Neural cell (in vitro differentiated cells): ENCODE results near the gene ERGIC2. TPM values are rescaled to one million over a fixed set of nuclear protein-coding genes. Genes with fewer than 3 reads are reported as not detected.

Experiments used
- H2AFZ ChIP-seq: fragments of 200-600, 300-800 bp; sonication (generic), shearing (Covaris generic); 2 replicates; pipeline ENCODE4 v1.6.0; 2014; ENCODE audit warnings: low read depth, mild to moderate bottlenecking, antibody characterized with exemption, low read length, moderate library complexity
- H3F3A ChIP-seq: fragments of 200-600 bp; shearing (Covaris generic); 2 replicates; pipeline ENCODE4 v1.6.1; 2016; ENCODE audit warnings: mild to moderate bottlenecking, moderate library complexity, mixed read lengths, antibody characterized with exemption, low read length; ENCODE audit not compliant: insufficient read depth, poor library complexity, severe bottlenecking
- H3K27ac ChIP-seq: fragments of 200-600, 300-800 bp; sonication (generic), shearing (Covaris generic); 2 replicates; pipeline ENCODE4 v1.5.1; 2014; ENCODE audit warnings: mild to moderate bottlenecking, low read length, moderate library complexity
- H3K27me3 ChIP-seq: fragments of 300-800, 200-600 bp; sonication (generic), shearing (Covaris generic); 2 replicates; pipeline ENCODE4 v1.6.0; 2014; ENCODE audit warnings: mild to moderate bottlenecking, low read depth, low read length, moderate library complexity; ENCODE audit not compliant: insufficient read depth
- H3K36me3 ChIP-seq: fragments of 300-800, 200-600 bp; sonication (generic), shearing (Covaris generic); 2 replicates; pipeline ENCODE4 v1.5.1; 2014; ENCODE audit warnings: mild to moderate bottlenecking, antibody characterized with exemption, low read length, moderate library complexity; ENCODE audit not compliant: insufficient read depth
- H3K4me2 ChIP-seq: fragments of 300-800, 200-600 bp; sonication (generic), shearing (Covaris generic); 2 replicates; pipeline ENCODE4 v1.6.0; 2014; ENCODE audit warnings: mild to moderate bottlenecking, low read length
- H3K4me3 ChIP-seq: fragments of 300-800, 200-600 bp; sonication (generic), shearing (Covaris generic); 2 replicates; pipeline ENCODE4 v1.5.1; 2014; ENCODE audit warnings: mild to moderate bottlenecking, low read length, moderate library complexity
- H3K79me2 ChIP-seq: fragments of 200-600 bp; shearing (Covaris generic); replicated peaks from 2 replicates; pipeline ENCODE4 v1.6.0; 2014; ENCODE audit warnings: mild to moderate bottlenecking, low read length, moderate library complexity; ENCODE audit not compliant: insufficient read depth
- H3K9ac ChIP-seq: fragments of 300-800, 200-600 bp; sonication (generic), shearing (Covaris generic); 2 replicates; pipeline ENCODE4 v1.6.1; 2016; ENCODE audit warnings: mild to moderate bottlenecking, low read length, mixed read lengths
- H3K9me2 ChIP-seq: fragments of 200-600 bp; shearing (Covaris generic); 2 replicates; pipeline ENCODE4 v1.6.1; 2016; ENCODE audit warnings: mild to moderate bottlenecking, low read length, mixed read lengths; ENCODE audit not compliant: insufficient read depth
- H3K9me3 ChIP-seq: fragments of 200-600, 300-800 bp; sonication (generic), shearing (Covaris generic); 2 replicates; pipeline ENCODE4 v1.6.1; 2016; ENCODE audit warnings: mild to moderate bottlenecking, mixed run types, low read length, moderate library complexity, mixed read lengths
- H4K20me1 ChIP-seq: fragments of 200-600 bp; shearing (Covaris generic); 2 replicates; pipeline ENCODE4 v1.6.1; 2016; ENCODE audit warnings: mild to moderate bottlenecking, mixed run types; ENCODE audit not compliant: insufficient read depth
- CTCF ChIP-seq: fragments of 450-650 bp; IDR thresholded peaks from 2 replicates; pipeline ENCODE4 v1.5.1; 2014; ENCODE audit warnings: antibody characterized with exemption, mild to moderate bottlenecking, moderate library complexity; ENCODE audit not compliant: poor library complexity, severe bottlenecking
- EP300 ChIP-seq: fragments of 450-650 bp; conservative IDR thresholded peaks from 2 replicates; pipeline ENCODE4 v1.6.1; 2014; ENCODE audit warnings: antibody characterized with exemption, mild to moderate bottlenecking, moderate library complexity; ENCODE audit not compliant: poor library complexity, severe bottlenecking
- EZH2 ChIP-seq: fragments of 200-600, 300-800 bp; shearing (Covaris generic), sonication (generic); IDR thresholded peaks from 2 replicates; pipeline ENCODE4 v1.6.1; 2014; ENCODE audit warnings: antibody characterized with exemption, low read length, borderline replicate concordance, mild to moderate bottlenecking; ENCODE audit not compliant: insufficient read depth, poor library complexity, severe bottlenecking
- MXI1 ChIP-seq: fragments of 450-650 bp; conservative IDR thresholded peaks from 2 replicates; pipeline ENCODE4 v1.6.1; 2014; ENCODE audit warnings: antibody characterized with exemption, mild to moderate bottlenecking; ENCODE audit not compliant: poor library complexity, severe bottlenecking
- POLR2AphosphoS5 ChIP-seq: IDR thresholded peaks from 2 replicates; pipeline ENCODE4 v1.6.1; 2012
- RAD21 ChIP-seq: fragments of 450-650 bp; conservative IDR thresholded peaks from 2 replicates; pipeline ENCODE4 v1.6.1; 2014; ENCODE audit warnings: antibody characterized with exemption, mild to moderate bottlenecking, moderate library complexity
- REST ChIP-seq: IDR thresholded peaks from 2 replicates; pipeline ENCODE4 v1.6.1; 2012; ENCODE audit warnings: borderline replicate concordance
- SMC3 ChIP-seq: fragments of 450-650 bp; conservative IDR thresholded peaks from 2 replicates; pipeline ENCODE4 v1.6.1; 2014; ENCODE audit warnings: antibody characterized with exemption, mild to moderate bottlenecking, moderate library complexity; ENCODE audit not compliant: poor library complexity
- TAF1 ChIP-seq: IDR thresholded peaks from 2 replicates; pipeline ENCODE4 v1.6.1; 2012; ENCODE audit warnings: low read depth
- polyA plus RNA-seq: library from polyadenylated mRNA; depleted of rRNA; stranded (reverse); fragments of >200 nt; gene quantifications from 2 replicates; pipeline ENCODE4 v1.2.3, GENCODE V29; 2014

The ERGIC2 gene
- polyA plus RNA-seq, 1 donor from 2014 or later: 106 TPM

- Histone ChIP-seq H3K79me2 (no peaks in the 10 kb centered on the region), H3K4me2 (no peak overlapping the region), H3K9me3 (no peaks in the 10 kb centered on the region), H3K4me3 (no peak overlapping the region), H3K9ac (no peak overlapping the region), H3F3A (no peaks in the 10 kb centered on the region), H3K9me2 (no peaks in the 10 kb centered on the region), H3K27me3 (no peaks in the 10 kb centered on the region), H4K20me1 (no peaks in the 10 kb centered on the region), H2AFZ (no peak overlapping the region), H3K27ac (no peak overlapping the region), H3K36me3 (no peaks in the 10 kb centered on the region)
- TF ChIP-seq EP300: no peak
- no peak for TF ChIP-seq TAF1
- TF ChIP-seq RAD21: no peak
- TF ChIP-seq MXI1: no peak
- no peak for TF ChIP-seq EZH2
- TF ChIP-seq REST: no peak
- TF ChIP-seq CTCF: no peak
- TF ChIP-seq SMC3: no peak
- no peak for TF ChIP-seq POLR2AphosphoS5
Observed at GRCh38 chr12:29405561-29405960, 24.6 kb upstream of the ERGIC2 start.

- TF ChIP-seq RAD21: no peak
- no peak for TF ChIP-seq REST
- no peak for TF ChIP-seq CTCF
- no peak for TF ChIP-seq POLR2AphosphoS5
- TF ChIP-seq SMC3: no peak
- TF ChIP-seq TAF1: no peak
- no peak for TF ChIP-seq EP300
- no peak for TF ChIP-seq MXI1
- no peak for TF ChIP-seq EZH2
Observed at GRCh38 chr12:29403991-29404390, 23.0 kb upstream of the ERGIC2 start.

More at GRCh38 chr12:29403991-29404390, 23.0 kb upstream of the ERGIC2 start:
- Histone ChIP-seq H3K36me3 (no peaks in the 10 kb centered on the region), H3K9me2 (no peaks in the 10 kb centered on the region), H3K79me2 (no peaks in the 10 kb centered on the region), H3K9me3 (no peaks in the 10 kb centered on the region), H2AFZ (no peak overlapping the region), H3K9ac (no peak overlapping the region), H3K4me3 (no peak overlapping the region), H3K27me3 (no peaks in the 10 kb centered on the region), H3K4me2 (no peak overlapping the region), H4K20me1 (no peaks in the 10 kb centered on the region), H3F3A (no peaks in the 10 kb centered on the region), H3K27ac (no peak overlapping the region)
